Stimulated activated CD4-positive, alpha-beta T cell treated with anti-CD3 and anti-CD28 coated beads, Interleukin-4, amount 100 ng/mL, for 1 hour (primary cell): ENCODE measurements around the gene PRPH.

Experiments used
- DNase-seq: peaks from one replicate; pipeline ENCODE4 v3.0.0-alpha.2; 2020

Gene PRPH

DNA sequence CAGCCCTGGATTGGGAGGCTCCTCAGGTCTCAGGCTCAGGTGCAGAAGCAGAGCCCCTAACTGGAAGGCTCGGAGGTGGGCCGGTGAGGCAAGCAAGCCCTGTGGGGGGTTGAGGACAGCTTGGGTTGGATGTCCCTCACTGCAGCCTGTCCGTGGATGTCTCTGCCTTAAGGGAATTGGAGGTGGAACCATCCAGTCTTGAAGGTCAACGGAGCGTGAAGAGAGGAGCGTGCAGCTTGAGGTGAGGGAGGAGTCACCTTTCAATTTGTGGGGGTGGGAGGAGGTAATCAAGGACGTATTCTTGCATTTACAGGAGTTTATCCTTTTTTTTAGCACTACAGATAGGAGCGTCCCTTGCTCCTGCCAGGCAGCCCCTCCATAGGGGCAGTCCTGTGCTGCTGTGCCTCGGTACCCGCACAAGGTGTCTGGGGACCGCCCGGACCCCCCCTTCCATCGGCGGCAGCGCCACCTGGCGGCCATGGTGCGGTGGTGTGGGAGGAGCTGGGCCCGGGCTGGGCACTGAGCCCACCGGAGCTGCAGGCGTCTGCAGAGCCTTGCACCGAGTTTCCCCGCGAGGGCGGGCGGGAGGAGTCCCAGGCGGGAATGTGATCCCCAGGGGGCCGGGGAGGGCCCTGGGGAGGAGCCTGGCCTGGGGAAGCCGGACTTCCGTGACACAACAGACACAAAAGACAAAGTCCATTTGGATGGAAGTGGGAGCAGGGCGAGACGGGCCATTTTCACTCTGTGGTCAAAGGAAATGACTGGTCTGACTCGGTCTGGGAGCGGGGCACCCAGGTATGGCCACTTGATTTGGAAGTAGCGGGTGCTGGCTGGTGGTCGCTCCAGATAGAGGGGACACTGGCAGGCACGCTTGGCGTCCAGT, 52.6 kb downstream of the PRPH start:
- peak; percentile 81 for DNase-seq
